Ramos (cell line): ENCODE results near the gene RFX3.

Experiments
- in situ Hi-C: fragments of 300-500 bp; cut with MboI; formaldehyde crosslinking; loops from one replicate; pipeline ENCODE4 v1.14.3; 2022; ENCODE audit warnings: low sequenced_read_pairs; ENCODE audit not compliant: unreplicated experiment

Gene RFX3

DNA sequence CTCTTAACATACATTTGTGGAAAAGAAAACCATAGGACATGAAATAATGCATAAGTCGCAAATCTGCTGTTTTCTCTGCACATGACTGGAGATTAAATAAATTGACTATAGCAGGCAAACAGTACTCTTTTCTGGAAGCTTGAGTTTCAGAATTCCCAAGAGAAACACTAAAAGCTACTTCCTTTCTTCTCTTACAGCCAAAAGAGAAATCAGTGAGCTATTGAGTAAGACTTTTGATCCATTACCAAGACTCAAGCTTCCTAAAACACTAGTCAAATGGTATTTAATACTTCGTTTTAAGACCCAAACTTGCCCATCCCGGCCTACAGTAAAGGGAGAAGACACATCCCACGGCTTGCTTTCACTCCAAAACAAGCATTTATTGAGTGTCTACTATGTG is 346.1 kb downstream of the RFX3 start:
- in situ Hi-C loops: no loop called here

DNA sequence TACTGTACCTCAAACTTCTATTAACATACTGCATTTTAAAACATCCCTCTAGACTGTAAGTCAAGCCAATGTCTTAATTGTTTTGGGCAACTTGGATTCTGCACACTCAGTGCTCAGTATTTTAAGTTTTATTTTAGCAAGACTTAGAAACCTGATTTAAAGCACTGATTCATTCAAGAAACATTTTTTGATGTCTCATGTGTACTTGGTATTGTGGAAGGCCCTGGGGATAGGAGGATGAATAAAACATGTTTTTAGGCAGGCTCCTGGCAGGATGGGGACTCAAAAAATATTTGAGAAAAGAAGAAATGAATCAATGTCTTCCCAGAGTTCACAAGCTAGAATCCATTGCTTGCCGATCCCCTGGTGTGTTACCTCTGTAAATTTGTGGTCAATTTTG is 347.9 kb downstream of the RFX3 start:
- in situ Hi-C loops: no loop called here

- in situ Hi-C loops: no loop called here
Measured at GRCh38 chr9:3177146-3177761, 348.5 kb downstream of the RFX3 start.

- in situ Hi-C loops: no loop called here
Measured at GRCh38 chr9:3173374-3173773, 352.4 kb downstream of the RFX3 start.

DNA sequence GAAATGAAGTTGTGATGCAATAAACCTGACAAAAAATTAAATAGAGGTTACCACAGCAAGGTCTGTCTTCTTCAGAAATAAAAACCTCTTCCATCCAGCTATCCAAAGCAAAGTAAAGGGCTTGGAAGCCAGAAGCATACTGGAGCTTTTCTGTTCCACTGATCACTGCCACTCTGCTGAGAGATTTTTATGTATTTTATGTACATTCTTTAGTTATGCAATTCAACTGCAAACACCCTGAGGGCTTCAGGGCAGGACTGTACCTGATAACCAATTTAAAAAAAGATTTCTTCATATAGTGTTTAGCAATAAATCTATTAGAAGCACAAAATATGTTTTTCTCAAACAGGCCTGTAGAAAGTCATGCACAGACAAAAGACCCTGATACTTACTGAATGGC is 355.0 kb downstream of the RFX3 start:
- in situ Hi-C loops: no loop called here
